Ishikawa (cell line): ENCODE results near the gene KRTAP3-1.
"Not testable (repeated sequence)": the region's sequence is repeated elsewhere in the genome, so short reads cannot be mapped to it uniquely, and the experiment has no call there.

Experiments
- CEBPB ChIP-seq: IDR thresholded peaks from 2 replicates; pipeline ENCODE4 v1.6.1; 2012
- CREB1 ChIP-seq: IDR thresholded peaks from 2 replicates; pipeline ENCODE4 v1.6.1; 2012; ENCODE audit warnings: low read depth
- EGR1 ChIP-seq: IDR thresholded peaks from 2 replicates; pipeline ENCODE4 v1.6.1; 2012
- EP300 ChIP-seq: IDR thresholded peaks from 2 replicates; pipeline ENCODE4 v1.6.1; 2012; ENCODE audit warnings: borderline replicate concordance
- FOXM1 ChIP-seq: IDR thresholded peaks from 2 replicates; pipeline ENCODE4 v1.6.1; 2012; ENCODE audit warnings: low read depth, borderline replicate concordance
- MAX ChIP-seq: IDR thresholded peaks from 2 replicates; pipeline ENCODE4 v1.6.1; 2012
- NFIC ChIP-seq: IDR thresholded peaks from 2 replicates; pipeline ENCODE4 v1.6.1; 2012
- RAD21 ChIP-seq: IDR thresholded peaks from 2 replicates; pipeline ENCODE4 v1.6.1; 2012; ENCODE audit warnings: low read depth
- REST ChIP-seq: IDR thresholded peaks from 2 replicates; pipeline ENCODE4 v1.6.1; 2012; ENCODE audit warnings: low read depth, mild to moderate bottlenecking
- TAF1 ChIP-seq: IDR thresholded peaks from 2 replicates; pipeline ENCODE4 v1.6.1; 2012; ENCODE audit warnings: low read depth, mild to moderate bottlenecking
- TCF12 ChIP-seq: IDR thresholded peaks from 2 replicates; pipeline ENCODE4 v1.6.1; 2012; ENCODE audit warnings: low read depth
- TEAD4 ChIP-seq: IDR thresholded peaks from 2 replicates; pipeline ENCODE4 v1.6.1; 2012
- USF1 ChIP-seq: IDR thresholded peaks from 2 replicates; pipeline ENCODE4 v1.6.1; 2012
- YY1 ChIP-seq: IDR thresholded peaks from 2 replicates; pipeline ENCODE4 v1.6.1; 2012; ENCODE audit warnings: low read depth
- ZBTB7A ChIP-seq: IDR thresholded peaks from 2 replicates; pipeline ENCODE4 v1.6.1; 2012; ENCODE audit warnings: low read depth

The KRTAP3-1 gene

GRCh38 chr17:40999563-40999962 is 9.4 kb downstream of the KRTAP3-1 start, which contains the start of gene KRTAP3-2:
TSS of gene KRTAP3-2 (minus strand) at chr17:40999906. CDS start at chr17:40999853, 53 bp downstream.
- TF ChIP-seq EP300, CREB1, YY1: not testable (repeated sequence)

- TF ChIP-seq TEAD4 (no peak), EGR1 (no peak), YY1 (no peak), EP300 (no peak), RAD21 (no peak), MAX (no peak), FOXM1 (no peak), NFIC (no peak), USF1 (no peak), REST (no peak), TAF1 (no peak), CEBPB (no peak), ZBTB7A (no peak), CREB1 (no peak), TCF12 (no peak)
Observed at GRCh38 chr17:40997361-40997760, 11.6 kb downstream of the KRTAP3-1 start.

- TF ChIP-seq YY1 (no peak), EGR1 (no peak), MAX (no peak), TEAD4 (no peak), CREB1 (no peak), EP300 (no peak), FOXM1 (no peak), TCF12 (no peak), TAF1 (no peak), ZBTB7A (no peak), REST (no peak)
Observed at GRCh38 chr17:40996829-40997228, 12.1 kb downstream of the KRTAP3-1 start.

GRCh38 chr17:40995116-40995515 is 13.8 kb downstream of the KRTAP3-1 start:
- TF ChIP-seq YY1 (no peak), CREB1 (no peak), EP300 (no peak), TCF12 (no peak), CEBPB (no peak), FOXM1 (no peak), ZBTB7A (no peak), NFIC (no peak), REST (no peak), TEAD4 (no peak), USF1 (no peak), EGR1 (no peak)
